Heart right ventricle (tissue), 16 donors: ENCODE results near the gene OAS1. TPM values are rescaled to one million over a fixed set of nuclear protein-coding genes. Genes with fewer than 3 reads are reported as not detected.
A peak's percentile ranks its signal among the peaks of the same experiment; 100 is the strongest.
"Not testable (repeated sequence)": the region's sequence is repeated elsewhere in the genome, so short reads cannot be mapped to it uniquely, and the experiment has no call there.

Experiments
- ATAC-seq, 8 donors: fragments of 200-7000 bp; cut with Tn5 transposase; one replicate each; pipeline ENCODE4 v1.9.1; 2020; ENCODE audit warnings: mild to moderate bottlenecking in 8 of 8, moderate library complexity in 8 of 8, moderate number of reproducible peaks in 1 of 8
- DNase-seq, 2 donors: peaks; one replicate each; pipeline ENCODE4 v3.0.0-alpha.2; 2020
- H3K27ac ChIP-seq, 10 donors: fragments of 200-600 bp; sonication (generic) in 2 of 10; one replicate each; pipeline versions ENCODE4 v1.5.0 to v1.8.0; 2020 to 2022; ENCODE audit warnings: mild to moderate bottlenecking in 3 of 10
- H3K27me3 ChIP-seq, 7 donors: fragments of 200-600 bp; one replicate each; pipeline ENCODE4 v1.8.0; 2021 to 2022; ENCODE audit warnings: mild to moderate bottlenecking in 2 of 7
- H3K36me3 ChIP-seq, 9 donors: fragments of 200-600 bp; sonication (generic) in 1 of 9; one replicate each; pipeline versions ENCODE4 v1.5.0 to v1.8.0; 2020 to 2022; ENCODE audit warnings: mild to moderate bottlenecking in 2 of 9
- H3K4me1 ChIP-seq, 9 donors: fragments of 200-600 bp; sonication (generic) in 1 of 9; one replicate each; pipeline versions ENCODE4 v1.5.0 to v1.8.0; 2020 to 2022; ENCODE audit warnings: mild to moderate bottlenecking in 4 of 9
- H3K4me3 ChIP-seq, 10 donors: fragments of 200-600 bp; sonication (generic) in 2 of 10; one replicate each; pipeline versions ENCODE4 v1.5.0 to v1.8.0; 2020 to 2022; ENCODE audit warnings: mild to moderate bottlenecking in 7 of 10, moderate library complexity in 2 of 10
- H3K9me3 ChIP-seq, 11 donors: fragments of 200-600 bp in 10 of 11; sonication (generic) in 2 of 11; one replicate each; pipeline versions ENCODE4 v1.5.0 to v1.8.0; 2013 to 2022; ENCODE audit warnings: mild to moderate bottlenecking in 2 of 11, control low read depth in 1 of 11, moderate library complexity in 1 of 11
- WGBS, 2 donors: extraction: QIAGEN DNeasy Blood & Tissue Kit; methylation state at CpG; one replicate each; pipeline ENCODE4 v1.1.7; 2013; ENCODE audit warnings: inconsistent platforms in 1 of 2; 5-methylcytosine and 5-hydroxymethylcytosine counted together
- intact Hi-C, 10 donors: fragments of 100-400 bp; cut with DNase I; formaldehyde crosslinking; loops; one replicate each; pipeline versions ENCODE4 v1.11.1 to v1.14.2; 2022
- polyA plus RNA-seq, 2 donors: library from polyadenylated mRNA; stranded (reverse); fragments of 200-250 nt; gene quantifications; one replicate each; pipeline ENCODE4 v1.2.3, GENCODE V29; 2013
- total RNA-seq, 10 donors: library from RNA; stranded (reverse); fragmentation: NEBNext Ultra II Directional in 3 of 10; extraction: Animal tissue kit (Norgen Biotek cat#: 25700) in 3 of 10; gene quantifications; one replicate each; pipeline versions ENCODE4 v1.2.1 to v1.2.4, GENCODE V29; 2021 to 2023
- TF ChIP-seq, protein P1 (sequence below), 9 donors: fragments of 200-600 bp; sonication (generic) in 2 of 9; IDR thresholded peaks; one replicate each; pipeline versions ENCODE4 v1.5.0 to v1.8.0; 2021 to 2022; ENCODE audit warnings: antibody characterized with exemption in 9 of 9, mild to moderate bottlenecking in 5 of 9, moderate library complexity in 1 of 9
- donor health status: Arrhythmogenic right ventricular cardiomyopathy.
- donor health status: ischemic (EF 13 %, LVEDD 7.1; RV severe dilation, severe dysfunction).
- donor health status: healthy with polysubstance abuse.
- donor health status: DM: no; HTN: yes; CAD: no.
- donor health status: DM: no; HTN: no; CAD: no.
- donor health status: ischemic (EF 25% LVEDD 6.9; RV normal size, moderate dysfunction).
- donor health status: ischemic (EF 25% LVEDD 5.7; RV mildly dilated, moderate dysfunction).
- donor health status: healthy.
- donor health status: DM: yes; HTN: yes; CAD: no.
- donor health status: Ischemic cardiomyopathy.
- donor health status: ischemic (EF 35%, LVEDD 5.7; RV mildly dilated, moderate dysfunction).
- donor health status: nonischemic (EF 11% LVEDD 7.7; RV severe dilation, severe dysfunction).
- donor health status: DM: yes; HTN: yes; CAD: no.
- donor health status: PGD.
- donor health status: ischemic (EF 29% LVEDD 5.4; RV normal size, mild dysfunction).
- donor health status: nonischemic (EF 23%, LVEDD 6.1; RV moderate dilation, normal function).

Gene OAS1
- total and polyA plus RNA-seq, 12 donors, result 4.1 to 20.3 (median 6.5) TPM

- Histone ChIP-seq H3K36me3 (peaks cover 0 to 43% (median 0%) of the 10 kb centered on the region in 9 donors), H3K9me3 (peaks cover 0 to 15% (median 0%) of the 10 kb centered on the region in 11 donors), H3K4me1 (peaks cover 0 to 11% (median 0%) of the 10 kb centered on the region in 9 donors), H3K27me3 (no peaks in the 10 kb centered on the region), H3K27ac (peak overlapping the region in 1 of 10 donors; percentile 36), H3K4me3 (peak overlapping the region in 2 of 10 donors; percentile 13 to 18)
- no peak for ATAC-seq
- intact Hi-C loops, result no loop called here
- no peak for DNase-seq
- TF ChIP-seq, protein P1, sequence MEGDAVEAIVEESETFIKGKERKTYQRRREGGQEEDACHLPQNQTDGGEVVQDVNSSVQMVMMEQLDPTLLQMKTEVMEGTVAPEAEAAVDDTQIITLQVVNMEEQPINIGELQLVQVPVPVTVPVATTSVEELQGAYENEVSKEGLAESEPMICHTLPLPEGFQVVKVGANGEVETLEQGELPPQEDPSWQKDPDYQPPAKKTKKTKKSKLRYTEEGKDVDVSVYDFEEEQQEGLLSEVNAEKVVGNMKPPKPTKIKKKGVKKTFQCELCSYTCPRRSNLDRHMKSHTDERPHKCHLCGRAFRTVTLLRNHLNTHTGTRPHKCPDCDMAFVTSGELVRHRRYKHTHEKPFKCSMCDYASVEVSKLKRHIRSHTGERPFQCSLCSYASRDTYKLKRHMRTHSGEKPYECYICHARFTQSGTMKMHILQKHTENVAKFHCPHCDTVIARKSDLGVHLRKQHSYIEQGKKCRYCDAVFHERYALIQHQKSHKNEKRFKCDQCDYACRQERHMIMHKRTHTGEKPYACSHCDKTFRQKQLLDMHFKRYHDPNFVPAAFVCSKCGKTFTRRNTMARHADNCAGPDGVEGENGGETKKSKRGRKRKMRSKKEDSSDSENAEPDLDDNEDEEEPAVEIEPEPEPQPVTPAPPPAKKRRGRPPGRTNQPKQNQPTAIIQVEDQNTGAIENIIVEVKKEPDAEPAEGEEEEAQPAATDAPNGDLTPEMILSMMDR (IDR thresholded peaks at IDR 0.05), result no peak
- 38 to 52% methylated on average over 7 of the region's 7 CpGs for WGBS, 2 donors
Observed at GRCh38 chr12:112924986-112925385, 18.2 kb downstream of the OAS1 start.

GRCh38 chr12:112926416-112927033 lies 19.8 kb downstream of the OAS1 start:
- ATAC-seq, intact Hi-C loops: not testable (repeated sequence)

DNA sequence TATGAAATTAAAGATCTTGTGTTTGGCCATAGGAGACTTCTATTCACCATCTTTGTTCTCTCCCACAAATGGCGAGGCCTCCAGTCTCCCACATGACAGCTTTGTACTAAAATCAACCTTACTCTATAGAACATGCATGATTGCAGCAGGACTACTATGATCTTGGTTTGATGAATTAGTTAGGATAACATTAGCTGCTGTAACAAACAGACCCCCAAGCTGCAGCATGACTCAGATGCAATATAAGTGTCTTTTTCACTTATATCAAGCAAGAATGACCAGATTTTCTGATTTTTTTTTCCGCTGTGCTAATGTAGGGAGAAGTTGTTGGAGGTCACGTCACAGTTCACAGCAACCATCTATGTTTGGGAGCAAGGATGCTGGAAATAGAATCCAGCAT lies 20.7 kb downstream of the OAS1 start:
- ATAC-seq, result no peak
- H3K9me3 ChIP-seq, result peaks cover 0 to 15% (median 0%) of the 10 kb centered on the region in 11 donors
- no peak for DNase-seq
- intact Hi-C loops, result no loop called here
- WGBS, 2 donors, result 60 to 76% methylated on average over 3 of the region's 3 CpGs
- H3K36me3 ChIP-seq, result peaks cover 0 to 31% (median 0%) of the 10 kb centered on the region in 9 donors
- H3K4me1 ChIP-seq, result peaks cover 0 to 11% (median 0%) of the 10 kb centered on the region in 9 donors
- no peak overlapping the region for H3K4me3 ChIP-seq
- H3K27ac ChIP-seq, result no peak overlapping the region
- H3K27me3 ChIP-seq, result no peaks in the 10 kb centered on the region
- TF ChIP-seq, protein P1 (IDR thresholded peaks at IDR 0.05), result no peak

More at GRCh38 chr12:112926416-112927033, 19.8 kb downstream of the OAS1 start:
- not testable (repeated sequence) for H3K27me3 ChIP-seq, H3K27ac ChIP-seq, DNase-seq, H3K4me3 ChIP-seq
- H3K4me1 ChIP-seq, result peaks cover 0 to 11% (median 0%) of the 10 kb centered on the region in 9 donors
- WGBS, 2 donors, result 69 to 74% methylated on average over 7 of the region's 7 CpGs
- peaks cover 0 to 32% (median 0%) of the 10 kb centered on the region in 9 donors for H3K36me3 ChIP-seq
- H3K9me3 ChIP-seq, result peaks cover 0 to 15% (median 0%) of the 10 kb centered on the region in 11 donors

GRCh38 chr12:112927925-112928324 lies 21.2 kb downstream of the OAS1 start:
- Histone ChIP-seq H3K4me1 (peaks cover 0 to 11% (median 0%) of the 10 kb centered on the region in 9 donors), H3K27ac (no peak overlapping the region), H3K36me3 (peaks cover 0 to 31% (median 0%) of the 10 kb centered on the region in 9 donors), H3K9me3 (peaks cover 0 to 15% (median 0%) of the 10 kb centered on the region in 11 donors), H3K4me3 (no peak overlapping the region), H3K27me3 (no peaks in the 10 kb centered on the region)
- 50 to 80% methylated on average over 2 of the region's 2 CpGs for WGBS, 2 donors
- intact Hi-C loops, result no loop called here
- DNase-seq (no peak), ATAC-seq (no peak)
- TF ChIP-seq, protein P1 (IDR thresholded peaks at IDR 0.05), result no peak

DNA sequence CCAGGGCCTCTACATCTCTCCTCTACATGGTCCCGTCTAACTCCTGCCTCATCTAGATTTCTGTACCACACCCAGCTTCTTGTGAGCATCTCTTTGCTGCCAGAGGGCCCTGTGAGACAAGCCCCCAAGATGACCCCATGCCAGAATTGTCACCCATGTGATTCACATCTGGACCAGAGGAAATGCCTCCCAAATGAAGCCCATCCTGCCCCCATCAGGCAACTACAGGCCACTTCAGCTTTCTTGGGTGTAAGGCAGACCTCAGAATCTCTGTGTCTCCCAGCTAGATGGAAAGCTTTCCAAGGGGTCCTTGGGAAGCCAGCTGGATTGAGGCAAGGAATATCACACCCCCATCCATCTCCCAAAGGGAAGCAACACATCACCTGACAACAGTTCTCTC lies 22.2 kb downstream of the OAS1 start:
- H3K27ac ChIP-seq, result no peak overlapping the region
- intact Hi-C loops, result no loop called here
- ATAC-seq, result no peak
- 86 to 100% methylated on average over 1 of the region's 1 CpG for WGBS, 2 donors
- TF ChIP-seq, protein P1 (IDR thresholded peaks at IDR 0.05), result no peak
- H3K4me3 ChIP-seq, result no peak overlapping the region
- no peaks in the 10 kb centered on the region for H3K27me3 ChIP-seq
- H3K4me1 ChIP-seq, result peaks cover 0 to 11% (median 0%) of the 10 kb centered on the region in 9 donors
- DNase-seq, result no peak
- H3K36me3 ChIP-seq, result peaks cover 0 to 29% (median 0%) of the 10 kb centered on the region in 9 donors
- peaks cover 0 to 15% (median 0%) of the 10 kb centered on the region in 11 donors for H3K9me3 ChIP-seq
